ENCODE data around the gene NAV3. TPM values are rescaled to one million over a fixed set of nuclear protein-coding genes. Genes with fewer than 3 reads are reported as not detected.
A peak's percentile ranks its signal among the peaks of the same experiment; 100 is the strongest.

The NAV3 gene
- polyA plus RNA-seq, 1 of the 3 experiments (the other 2 are of a cell fraction): 10.5 TPM

GRCh38 chr12:78157199-78157598 lies 326.5 kb downstream of the NAV3 start:
- no peak overlapping the region for H3K4me2 ChIP-seq
- no peak overlapping the region for H3K27ac ChIP-seq (ENCODE audit: low read depth in 2 of 2, low read length in 1 of 2)
- no peaks in the 10 kb centered on the region for H3K9me2 ChIP-seq
- H2AFZ ChIP-seq (ENCODE audit: low read depth): 0 out of 2 replicates have a peak overlapping the region, but pooled peaks have one; percentile 15
- H4K20me1 ChIP-seq (ENCODE audit: insufficient read depth): no peaks in the 10 kb centered on the region
- 48% methylated on average over 1 of the region's 1 CpG for WGBS (ENCODE audit: low lambda C conversion rate)
- no peaks in the 10 kb centered on the region for H3K9me3 ChIP-seq
- ChIA-PET POLR2A (no interaction called here), CTCF (interaction anchor here (0.9 kb wide), 1 partner anchor 12 kb away, joined by 3 read pairs; no protein-coding TSS in a partner anchor)
- H3K79me2 ChIP-seq (ENCODE audit: insufficient read depth): no peaks in the 10 kb centered on the region
- TF ChIP-seq JUND (IDR thresholded peaks at IDR 0.05) (no peak), GATA2 (CRISPR knock-in tag; IDR thresholded peaks at IDR 0.05) (no peak), NFIC (IDR thresholded peaks at IDR 0.05; ENCODE audit: borderline replicate concordance) (no peak), TAF1 (IDR thresholded peaks at IDR 0.05; ENCODE audit: borderline replicate concordance, low read depth, low read length) (no peak), TCF12 (IDR thresholded peaks at IDR 0.05) (no peak), FOXM1 (IDR thresholded peaks at IDR 0.05; ENCODE audit: low read depth) (no peak), RXRA (IDR thresholded peaks at IDR 0.05; ENCODE audit: borderline replicate concordance, low read depth) (no peak), USF1 (IDR thresholded peaks at IDR 0.05; ENCODE audit: borderline replicate concordance, low read depth) (no peak), MEF2A (IDR thresholded peaks at IDR 0.05; ENCODE audit: borderline replicate concordance, low read depth) (no peak), MXI1 (IDR thresholded peaks at IDR 0.05; ENCODE audit: low read depth, low read length) (no peak), FOXJ3 (CRISPR knock-in tag; IDR thresholded peaks at IDR 0.05) (no peak)
- TF ChIP-seq, protein P1, sequence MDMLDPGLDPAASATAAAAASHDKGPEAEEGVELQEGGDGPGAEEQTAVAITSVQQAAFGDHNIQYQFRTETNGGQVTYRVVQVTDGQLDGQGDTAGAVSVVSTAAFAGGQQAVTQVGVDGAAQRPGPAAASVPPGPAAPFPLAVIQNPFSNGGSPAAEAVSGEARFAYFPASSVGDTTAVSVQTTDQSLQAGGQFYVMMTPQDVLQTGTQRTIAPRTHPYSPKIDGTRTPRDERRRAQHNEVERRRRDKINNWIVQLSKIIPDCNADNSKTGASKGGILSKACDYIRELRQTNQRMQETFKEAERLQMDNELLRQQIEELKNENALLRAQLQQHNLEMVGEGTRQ (IDR thresholded peaks at IDR 0.05; ENCODE audit: borderline replicate concordance, low read depth, low read length): no peak
- no peaks in the 10 kb centered on the region for H3K27me3 ChIP-seq (ENCODE audit: insufficient read depth)
- peaks cover 0 to 5% of the 10 kb centered on the region in 2 experiments; a peak in 1 of 4 replicates for H3K4me1 ChIP-seq (ENCODE audit: control insufficient read depth in 1 of 2, insufficient read depth in 2 of 2, low read depth in 1 of 2, low read length in 1 of 2)
- no peak overlapping the region for H3K9ac ChIP-seq
- no peak for DNase-seq
- H3K4me3 ChIP-seq (ENCODE audit: low read depth in 2 of 2, low read length in 1 of 2): no peak overlapping the region
- peaks cover 6 to 19% of the 10 kb centered on the region in 2 experiments for H3K36me3 ChIP-seq (replicated peaks in 1 of 2; ENCODE audit: control insufficient read depth in 1 of 2, insufficient read depth in 2 of 2, low read length in 1 of 2)
- H3F3A ChIP-seq (replicated peaks; ENCODE audit: insufficient read depth): peaks cover 3% of the 10 kb centered on the region

DNA sequence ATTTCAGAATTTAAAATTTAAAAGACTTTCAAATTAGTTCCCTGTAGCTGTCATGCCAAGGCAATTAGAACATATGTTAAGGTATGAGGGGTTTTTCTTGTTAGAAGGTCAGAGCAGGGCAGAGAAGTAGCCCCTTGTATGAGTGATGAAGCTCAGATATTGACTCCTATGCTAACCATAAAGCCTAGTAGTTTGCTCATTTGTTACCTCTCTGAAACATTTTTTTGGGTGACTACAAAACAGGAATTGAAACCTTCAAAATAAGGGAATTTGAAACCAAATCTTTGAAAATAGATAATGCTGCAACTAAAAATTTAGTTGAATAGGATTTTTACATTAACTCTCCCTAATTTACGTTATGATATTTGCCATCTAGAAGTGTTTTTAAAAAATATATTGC lies 333.5 kb downstream of the NAV3 start:
- H3K27me3 ChIP-seq (ENCODE audit: insufficient read depth): no peaks in the 10 kb centered on the region
- POLR2A ChIA-PET: no interaction called here
- WGBS (ENCODE audit: low lambda C conversion rate): 94% methylated on average over 1 of the region's 1 CpG
- no peak overlapping the region for H3K4me2 ChIP-seq
- CTCF ChIA-PET: no interaction called here
- DNase-seq: no peak
- H3K79me2 ChIP-seq (ENCODE audit: insufficient read depth): no peaks in the 10 kb centered on the region
- no peaks in the 10 kb centered on the region for H3K9me3 ChIP-seq
- H3K9me2 ChIP-seq: no peaks in the 10 kb centered on the region
- peaks cover 3% of the 10 kb centered on the region for H3F3A ChIP-seq (replicated peaks; ENCODE audit: insufficient read depth)
- H3K27ac ChIP-seq (ENCODE audit: low read depth in 2 of 2, low read length in 1 of 2): no peak overlapping the region
- H2AFZ ChIP-seq (ENCODE audit: low read depth): no peak overlapping the region
- TF ChIP-seq, protein P2, sequence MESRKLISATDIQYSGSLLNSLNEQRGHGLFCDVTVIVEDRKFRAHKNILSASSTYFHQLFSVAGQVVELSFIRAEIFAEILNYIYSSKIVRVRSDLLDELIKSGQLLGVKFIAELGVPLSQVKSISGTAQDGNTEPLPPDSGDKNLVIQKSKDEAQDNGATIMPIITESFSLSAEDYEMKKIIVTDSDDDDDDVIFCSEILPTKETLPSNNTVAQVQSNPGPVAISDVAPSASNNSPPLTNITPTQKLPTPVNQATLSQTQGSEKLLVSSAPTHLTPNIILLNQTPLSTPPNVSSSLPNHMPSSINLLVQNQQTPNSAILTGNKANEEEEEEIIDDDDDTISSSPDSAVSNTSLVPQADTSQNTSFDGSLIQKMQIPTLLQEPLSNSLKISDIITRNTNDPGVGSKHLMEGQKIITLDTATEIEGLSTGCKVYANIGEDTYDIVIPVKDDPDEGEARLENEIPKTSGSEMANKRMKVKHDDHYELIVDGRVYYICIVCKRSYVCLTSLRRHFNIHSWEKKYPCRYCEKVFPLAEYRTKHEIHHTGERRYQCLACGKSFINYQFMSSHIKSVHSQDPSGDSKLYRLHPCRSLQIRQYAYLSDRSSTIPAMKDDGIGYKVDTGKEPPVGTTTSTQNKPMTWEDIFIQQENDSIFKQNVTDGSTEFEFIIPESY (IDR thresholded peaks at IDR 0.05; ENCODE audit: borderline replicate concordance, low read depth): no peak
- TF ChIP-seq CHD2 (IDR thresholded peaks at IDR 0.05; ENCODE audit: low read length, partially characterized antibody) (no peak), GATA2 (CRISPR knock-in tag; IDR thresholded peaks at IDR 0.05) (no peak), RXRA (IDR thresholded peaks at IDR 0.05; ENCODE audit: borderline replicate concordance, low read depth) (no peak), USF1 (IDR thresholded peaks at IDR 0.05; ENCODE audit: borderline replicate concordance, low read depth) (no peak), YY1 (IDR thresholded peaks at IDR 0.05; ENCODE audit: low read depth) (no peak), FOXJ3 (CRISPR knock-in tag; IDR thresholded peaks at IDR 0.05) (no peak), TCF12 (IDR thresholded peaks at IDR 0.05) (no peak), RCOR1 (IDR thresholded peaks at IDR 0.05; ENCODE audit: low read length) (no peak), SMC3 (IDR thresholded peaks at IDR 0.05; ENCODE audit: low read depth, low read length) (no peak), GABPA (IDR thresholded peaks at IDR 0.05; ENCODE audit: low read depth) (no peak), RAD21 (IDR thresholded peaks at IDR 0.05; ENCODE audit: low read length) (no peak), JUND (IDR thresholded peaks at IDR 0.05) (no peak), RFX5 (IDR thresholded peaks at IDR 0.05; ENCODE audit: low read length) (no peak), TAF1 (IDR thresholded peaks at IDR 0.05; ENCODE audit: borderline replicate concordance, low read depth, low read length) (no peak), MXI1 (IDR thresholded peaks at IDR 0.05; ENCODE audit: low read depth, low read length) (no peak)
- TF ChIP-seq, protein P3, sequence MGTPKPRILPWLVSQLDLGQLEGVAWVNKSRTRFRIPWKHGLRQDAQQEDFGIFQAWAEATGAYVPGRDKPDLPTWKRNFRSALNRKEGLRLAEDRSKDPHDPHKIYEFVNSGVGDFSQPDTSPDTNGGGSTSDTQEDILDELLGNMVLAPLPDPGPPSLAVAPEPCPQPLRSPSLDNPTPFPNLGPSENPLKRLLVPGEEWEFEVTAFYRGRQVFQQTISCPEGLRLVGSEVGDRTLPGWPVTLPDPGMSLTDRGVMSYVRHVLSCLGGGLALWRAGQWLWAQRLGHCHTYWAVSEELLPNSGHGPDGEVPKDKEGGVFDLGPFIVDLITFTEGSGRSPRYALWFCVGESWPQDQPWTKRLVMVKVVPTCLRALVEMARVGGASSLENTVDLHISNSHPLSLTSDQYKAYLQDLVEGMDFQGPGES (IDR thresholded peaks at IDR 0.05; ENCODE audit: low read depth, low read length): no peak
- TF ChIP-seq, protein P4, sequence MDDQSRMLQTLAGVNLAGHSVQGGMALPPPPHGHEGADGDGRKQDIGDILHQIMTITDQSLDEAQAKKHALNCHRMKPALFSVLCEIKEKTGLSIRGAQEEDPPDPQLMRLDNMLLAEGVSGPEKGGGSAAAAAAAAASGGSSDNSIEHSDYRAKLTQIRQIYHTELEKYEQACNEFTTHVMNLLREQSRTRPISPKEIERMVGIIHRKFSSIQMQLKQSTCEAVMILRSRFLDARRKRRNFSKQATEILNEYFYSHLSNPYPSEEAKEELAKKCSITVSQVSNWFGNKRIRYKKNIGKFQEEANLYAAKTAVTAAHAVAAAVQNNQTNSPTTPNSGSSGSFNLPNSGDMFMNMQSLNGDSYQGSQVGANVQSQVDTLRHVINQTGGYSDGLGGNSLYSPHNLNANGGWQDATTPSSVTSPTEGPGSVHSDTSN (IDR thresholded peaks at IDR 0.05): no peak
- no peaks in the 10 kb centered on the region; a peak in 1 of 4 replicates for H3K4me1 ChIP-seq (ENCODE audit: control insufficient read depth in 1 of 2, insufficient read depth in 2 of 2, low read depth in 1 of 2, low read length in 1 of 2)
- peaks cover 11 to 12% of the 10 kb centered on the region in 2 experiments for H3K36me3 ChIP-seq (replicated peaks in 1 of 2; ENCODE audit: control insufficient read depth in 1 of 2, insufficient read depth in 2 of 2, low read length in 1 of 2)
- H4K20me1 ChIP-seq (ENCODE audit: insufficient read depth): no peaks in the 10 kb centered on the region
- no peak overlapping the region for H3K9ac ChIP-seq
- no peak overlapping the region for H3K4me3 ChIP-seq (ENCODE audit: low read depth in 2 of 2, low read length in 1 of 2)
